ENCODE data around the gene KRTAP9-6.
"Not testable (repeated sequence)": the region's sequence is repeated elsewhere in the genome, so short reads cannot be mapped to it uniquely, and the experiment has no call there.

Gene KRTAP9-6

GRCh38 chr17:41263212-41263611, 2.0 kb upstream of the KRTAP9-6 start:
- intact Hi-C loops (cut with DNase I) = no loop called here

DNA sequence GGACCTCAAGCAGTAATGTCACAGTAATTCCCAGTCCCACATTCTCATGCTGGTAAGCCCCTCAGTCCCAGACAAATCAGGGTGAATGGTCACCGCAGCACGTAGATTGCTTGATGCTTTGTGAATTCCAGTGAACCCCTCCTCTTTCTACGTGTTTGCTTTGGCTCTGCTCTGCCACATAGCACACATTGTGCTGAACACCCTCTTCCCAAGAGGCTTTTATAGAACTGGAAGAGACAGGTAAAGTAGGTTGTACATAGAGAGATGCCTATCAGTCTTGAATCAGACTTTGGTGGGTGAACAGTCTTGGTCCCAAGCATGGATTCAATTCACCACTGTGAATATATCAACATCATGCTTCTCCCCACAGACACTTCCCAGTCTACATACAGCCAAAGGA, 579 bp upstream of the KRTAP9-6 start:
- intact Hi-C loops (cut with DNase I) = no loop called here
- no peak for DNase-seq

More at GRCh38 chr17:41263212-41263611, 2.0 kb upstream of the KRTAP9-6 start:
- no peak for DNase-seq

DNA sequence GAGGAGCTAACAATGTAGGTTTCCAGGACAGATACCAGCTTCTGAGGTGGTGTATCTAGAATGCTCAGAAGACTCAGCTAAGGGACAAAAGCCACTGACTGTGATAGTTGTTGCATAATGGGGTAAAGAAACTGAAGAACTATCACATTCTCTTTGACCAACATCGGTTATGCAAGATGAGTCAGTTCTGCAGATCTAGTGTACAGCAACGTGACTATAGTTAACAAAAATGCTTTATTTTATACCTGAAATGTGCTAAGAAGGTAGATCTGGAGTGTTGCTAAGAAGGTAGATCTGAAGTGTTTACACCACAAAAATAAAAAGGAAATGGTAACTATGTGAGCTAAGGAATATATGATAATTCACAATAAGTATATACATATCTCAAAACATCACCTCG, 2.5 kb downstream of the KRTAP9-6 start:
- intact Hi-C loops (cut with DNase I) = no loop called here
- no peak for DNase-seq

- DNase-seq; intact Hi-C loops (cut with DNase I): not testable (repeated sequence)
These were observed 6.1 kb downstream of the KRTAP9-6 start for GRCh38 chr17:41271323-41271722.

DNA sequence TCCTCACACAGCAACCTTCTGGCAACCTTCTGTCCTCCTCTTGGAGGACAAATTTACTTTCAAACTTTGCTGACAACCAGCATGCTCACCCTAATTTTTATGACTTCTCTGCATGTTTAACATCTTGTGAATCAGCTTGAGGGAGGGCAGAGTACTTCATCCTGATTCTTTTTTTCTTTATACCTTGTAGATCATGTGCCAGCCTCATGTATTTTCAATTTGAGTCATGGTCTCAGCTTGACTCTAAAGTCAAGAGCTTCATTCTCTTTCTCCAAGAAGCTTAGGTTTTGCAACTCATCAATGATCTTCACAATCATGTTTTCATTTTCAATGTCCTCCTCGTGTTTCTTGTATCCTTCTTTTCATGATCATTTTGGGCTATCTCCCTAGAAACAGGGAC, 6.7 kb downstream of the KRTAP9-6 start:
- intact Hi-C loops (cut with DNase I) = no loop called here
- no peak for DNase-seq

DNA sequence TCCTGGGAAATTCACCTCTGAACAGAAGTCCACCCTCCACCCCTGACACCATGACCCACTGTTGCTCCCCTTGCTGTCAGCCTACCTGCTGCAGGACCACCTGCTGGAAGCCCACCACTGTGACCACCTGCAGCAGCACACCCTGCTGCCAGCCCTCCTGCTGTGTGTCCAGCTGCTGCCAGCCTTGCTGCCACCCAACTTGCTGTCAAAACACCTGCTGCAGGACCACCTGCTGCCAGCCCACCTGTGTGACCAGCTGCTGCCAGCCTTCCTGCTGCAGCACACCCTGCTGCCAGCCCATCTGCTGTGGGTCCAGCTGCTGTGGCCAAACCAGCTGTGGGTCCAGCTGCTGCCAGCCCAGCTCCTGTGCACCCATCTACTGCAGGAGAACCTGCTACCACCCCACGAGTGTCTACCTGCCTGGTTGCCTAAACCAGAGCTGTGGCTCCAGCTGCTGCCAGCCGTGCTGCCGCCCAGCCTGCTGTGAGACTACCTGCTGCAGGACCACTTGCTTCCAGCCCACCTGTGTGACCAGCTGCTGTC, 10.5 kb downstream of the KRTAP9-6 start, which contains the start of gene KRTAP9-7:
TSS of gene KRTAP9-7 (plus strand) at position 51 of the 543 bp plus-strand sequence. CDS start at position 51, 0 bp downstream.
- intact Hi-C loops (cut with DNase I); DNase-seq: not testable (repeated sequence)

DNA sequence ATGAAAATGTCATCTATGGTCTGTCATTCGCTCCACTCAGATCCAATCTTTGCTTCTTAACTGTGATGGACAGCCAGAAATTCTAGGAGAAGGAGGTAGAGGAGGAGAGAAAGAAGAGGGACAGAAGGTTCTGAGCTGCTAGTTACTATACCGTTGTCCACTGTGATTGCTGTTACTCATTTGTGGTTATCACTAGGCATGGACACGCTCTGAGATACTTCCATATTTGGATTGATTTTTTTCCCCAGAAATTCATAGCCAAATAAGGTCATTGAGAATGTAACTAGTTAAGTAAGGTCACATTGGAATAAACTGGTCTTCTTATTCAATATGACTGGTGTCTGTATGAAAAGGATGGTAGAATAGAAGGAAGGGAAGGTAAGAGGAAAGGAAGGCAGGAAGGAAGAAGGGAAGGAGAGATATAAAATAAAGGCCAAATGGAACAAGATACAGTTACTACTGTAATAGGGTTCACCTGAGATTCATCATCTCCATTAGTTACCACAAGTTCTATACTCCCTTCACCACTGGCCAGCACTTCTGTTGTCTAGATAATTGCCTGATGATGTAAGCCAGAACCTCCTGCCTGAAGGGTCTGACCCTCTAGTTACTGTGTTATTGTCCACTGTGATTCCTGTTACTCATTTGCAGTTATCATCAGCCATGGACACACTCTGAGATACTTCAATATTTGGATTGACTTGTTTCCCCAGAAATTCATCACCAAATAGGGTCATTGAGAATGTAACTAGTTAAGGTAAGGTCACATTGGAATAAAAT, 13.2 kb downstream of the KRTAP9-6 start:
- intact Hi-C loops (cut with DNase I) = no loop called here
- no peak for DNase-seq

DNA sequence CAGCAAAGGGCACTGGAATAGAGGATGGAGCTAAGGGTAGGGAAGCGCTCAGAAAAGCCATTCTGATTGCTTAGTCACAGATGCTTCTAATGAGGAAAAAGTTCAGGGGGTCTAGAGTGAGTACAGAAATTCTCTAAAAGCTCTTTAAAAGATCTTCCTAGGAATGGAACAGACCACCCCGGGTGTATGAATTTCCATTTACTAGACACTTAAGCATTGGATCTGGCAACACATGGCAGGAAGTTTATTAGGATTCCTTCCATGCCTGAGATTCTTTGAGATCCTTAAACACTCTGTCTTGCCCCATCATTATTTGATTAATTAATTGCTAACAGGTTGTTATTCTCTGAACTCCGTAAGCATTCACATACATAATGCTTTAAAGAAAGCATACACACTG, 18.9 kb downstream of the KRTAP9-6 start:
- intact Hi-C loops (cut with DNase I) = no loop called here
- DNase-seq = no peak

- DNase-seq = no peak
- intact Hi-C loops (cut with DNase I) = no loop called here
These were observed 19.4 kb downstream of the KRTAP9-6 start for GRCh38 chr17:41284546-41284945.

DNA sequence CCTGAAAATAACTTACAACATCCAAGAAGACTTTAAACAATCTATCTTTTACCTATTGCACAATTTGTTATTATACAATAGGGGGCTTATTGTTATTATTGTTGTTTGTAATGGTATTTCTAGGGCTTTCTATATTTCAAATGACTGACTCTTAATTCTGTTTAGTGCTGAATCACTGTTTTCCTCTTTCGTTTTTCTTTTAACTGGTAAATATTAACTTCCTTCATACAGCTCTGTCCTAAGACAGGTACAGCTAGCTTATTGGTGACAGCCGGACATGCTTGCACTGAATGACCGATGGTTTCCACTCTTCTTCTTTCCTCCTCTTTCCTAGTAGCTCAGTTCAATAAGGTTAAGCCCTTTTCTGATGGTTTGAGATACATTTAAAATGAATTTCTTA, 21.9 kb downstream of the KRTAP9-6 start:
- DNase-seq = no peak
- intact Hi-C loops (cut with DNase I) = no loop called here

DNA sequence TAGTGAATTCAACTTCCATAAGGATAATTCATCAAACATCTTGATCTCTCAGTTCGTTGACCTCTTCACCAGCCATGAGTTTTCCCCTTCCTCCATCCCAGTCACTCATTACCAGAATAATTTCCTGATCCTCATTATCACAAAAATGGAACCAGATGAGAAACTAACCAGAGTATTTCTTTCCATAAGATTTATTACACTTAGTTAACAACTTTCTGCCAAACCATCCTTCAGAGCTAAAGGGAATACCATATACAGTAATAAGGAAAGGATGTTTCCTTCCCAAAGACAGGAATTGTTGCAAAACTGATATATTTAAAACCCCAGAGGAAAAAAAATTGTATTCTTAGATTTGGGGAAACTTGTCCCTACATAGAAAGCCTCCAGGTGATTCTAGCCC, 28.8 kb downstream of the KRTAP9-6 start:
- no peak for DNase-seq
- intact Hi-C loops (cut with DNase I) = no loop called here

- DNase-seq = no peak
- intact Hi-C loops (cut with DNase I) = no loop called here
These were observed 31.7 kb downstream of the KRTAP9-6 start for GRCh38 chr17:41296846-41297245.

DNA sequence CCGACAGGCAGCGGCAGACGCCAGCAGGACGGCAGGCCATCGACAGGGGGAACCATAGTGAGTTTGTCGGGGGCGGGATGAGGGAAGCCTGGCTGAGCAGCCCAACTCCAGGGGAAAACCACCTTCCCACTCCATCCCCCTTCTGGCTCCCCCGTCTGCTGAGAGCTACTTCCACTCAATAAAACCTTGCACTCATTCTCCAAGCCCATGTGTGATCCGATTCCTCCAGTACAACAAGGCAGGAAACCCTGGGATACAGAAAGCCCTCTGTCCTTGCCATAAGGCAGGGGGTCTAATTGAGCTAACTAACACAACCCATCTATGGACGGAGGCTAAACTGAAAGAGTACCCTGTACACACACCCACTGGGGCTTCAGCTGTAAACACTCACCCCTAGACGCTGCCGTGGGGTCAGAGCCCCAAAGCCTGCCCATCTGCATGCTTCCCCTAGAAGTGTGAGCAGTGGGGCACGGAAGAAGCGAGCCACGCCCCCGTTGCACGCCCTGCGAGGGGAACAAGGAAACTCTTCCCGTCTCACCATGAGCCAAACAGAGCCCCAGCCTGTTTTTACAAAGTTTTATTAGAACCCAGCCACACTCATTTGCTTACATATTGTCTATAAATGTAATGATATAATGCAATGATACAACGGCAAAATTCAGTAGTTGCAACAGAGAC, 33.4 kb downstream of the KRTAP9-6 start:
- DNase-seq = no peak
- intact Hi-C loops (cut with DNase I) = no loop called here

- intact Hi-C loops (cut with DNase I) = no loop called here
- no peak for DNase-seq
These were observed 36.1 kb downstream of the KRTAP9-6 start for GRCh38 chr17:41301204-41301790.

DNA sequence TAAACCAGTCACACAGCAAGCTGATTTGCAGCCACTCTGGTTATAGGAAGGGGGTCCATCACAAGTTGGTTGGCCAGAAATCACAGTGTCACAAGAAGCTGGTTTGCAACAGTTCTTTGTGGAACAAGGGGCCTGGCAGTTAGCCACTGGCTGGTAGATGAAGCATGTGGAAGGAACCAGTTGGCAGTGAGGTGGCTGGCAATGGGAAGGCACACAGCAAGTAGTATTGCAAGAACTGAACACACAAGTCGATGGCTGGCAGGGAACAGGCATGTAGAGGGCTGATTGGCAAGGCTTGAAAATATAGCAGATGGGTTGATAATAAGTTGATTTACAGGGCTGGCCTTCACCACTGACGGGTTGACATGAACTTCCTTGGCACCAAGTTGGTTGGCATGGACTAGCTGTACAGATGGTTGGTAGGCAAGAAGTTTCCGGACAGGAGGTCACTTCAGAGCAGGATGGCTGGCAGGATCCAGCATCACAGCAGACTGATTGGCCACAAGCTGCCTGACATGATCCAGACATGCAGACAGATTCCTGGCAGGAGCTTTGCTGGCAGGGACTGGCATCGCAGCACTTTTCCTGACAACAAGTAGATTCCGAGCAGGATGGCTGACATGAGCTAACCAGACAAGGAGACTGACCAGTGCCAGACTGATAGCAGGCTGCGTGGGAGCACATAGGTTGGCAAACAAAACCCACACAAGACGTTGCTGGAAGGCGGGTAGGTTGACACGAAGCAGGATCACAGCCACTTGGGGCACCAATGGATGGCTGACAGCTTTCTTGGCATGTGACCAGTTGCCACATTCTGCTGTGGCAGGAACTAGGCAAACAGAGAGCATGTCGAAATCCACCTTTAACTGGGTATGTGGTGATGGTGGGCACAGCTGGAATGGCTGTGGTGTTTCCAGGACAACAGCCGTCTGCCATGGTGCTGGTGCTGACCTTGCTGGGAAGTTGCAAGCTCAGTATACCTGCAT, 37.0 kb downstream of the KRTAP9-6 start, which contains the start of gene KRTAP29-1:
TSS of gene KRTAP29-1 (minus strand) at position 936 of the 986 bp plus-strand sequence. CDS start at position 936, 0 bp downstream.
- intact Hi-C loops (cut with DNase I) = no loop called here
- no peak for DNase-seq

DNA sequence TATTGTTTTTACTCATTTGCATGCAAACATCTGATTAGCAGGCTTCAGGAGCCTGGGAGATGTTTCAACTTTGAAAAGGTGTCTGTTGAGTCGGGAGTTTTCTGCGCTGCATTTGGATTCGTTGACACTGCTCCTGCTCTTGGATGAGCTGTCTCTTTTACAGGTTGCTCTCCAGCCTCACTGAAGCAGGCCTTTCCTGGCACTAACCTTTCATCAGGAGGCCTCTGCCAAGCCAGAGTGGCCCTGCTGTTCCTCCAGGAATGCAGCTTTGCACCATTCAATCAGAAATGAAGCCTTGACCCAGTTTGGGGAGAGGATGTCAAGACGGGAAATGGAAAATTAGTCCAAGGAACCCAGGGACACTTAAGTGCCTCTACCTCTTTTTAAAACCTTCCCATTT, 37.8 kb downstream of the KRTAP9-6 start:
- DNase-seq = no peak
- intact Hi-C loops (cut with DNase I) = no loop called here

- intact Hi-C loops (cut with DNase I) = no loop called here
- DNase-seq = no peak
These were observed 38.9 kb downstream of the KRTAP9-6 start for GRCh38 chr17:41304091-41304490.

DNA sequence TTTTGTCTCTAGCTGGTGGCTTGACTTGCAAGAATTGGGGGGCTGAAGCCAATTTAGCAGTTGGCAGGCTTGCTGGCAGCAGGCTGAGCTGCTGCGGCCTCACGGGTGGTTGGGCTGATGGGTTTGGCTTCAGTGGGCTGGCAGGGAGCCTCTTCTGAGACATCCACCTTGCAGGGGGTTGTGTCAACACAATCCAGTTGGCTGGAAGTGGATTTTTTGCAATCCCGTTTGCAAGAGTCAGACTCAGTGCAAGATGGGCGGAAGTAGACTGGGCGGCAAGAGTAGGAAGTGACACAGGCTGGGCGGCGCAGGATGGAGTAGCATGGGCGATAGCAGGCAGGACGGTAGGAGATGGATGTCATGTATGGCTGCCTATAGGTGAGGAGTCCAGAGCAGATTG, 42.5 kb downstream of the KRTAP9-6 start:
- intact Hi-C loops (cut with DNase I) = no loop called here
- no peak for DNase-seq
